PC-9 (cell line): ENCODE results near the gene SPDYE2B.
"Not testable (repeated sequence)": the region's sequence is repeated elsewhere in the genome, so short reads cannot be mapped to it uniquely, and the experiment has no call there.

Source experiments
- EZH2 ChIP-seq: fragments of 200-600 bp; sonication (generic); IDR thresholded peaks from 2 replicates; pipeline ENCODE4 v1.8.0; 2017; ENCODE audit warnings: antibody characterized with exemption, low read depth
- TF ChIP-seq, protein P1 (sequence below): fragments of 200-600 bp; sonication (generic); conservative IDR thresholded peaks from 2 replicates; pipeline ENCODE4 v1.6.1; 2017; ENCODE audit warnings: mixed run types, antibody characterized with exemption, mild to moderate bottlenecking, moderate library complexity

DNA sequence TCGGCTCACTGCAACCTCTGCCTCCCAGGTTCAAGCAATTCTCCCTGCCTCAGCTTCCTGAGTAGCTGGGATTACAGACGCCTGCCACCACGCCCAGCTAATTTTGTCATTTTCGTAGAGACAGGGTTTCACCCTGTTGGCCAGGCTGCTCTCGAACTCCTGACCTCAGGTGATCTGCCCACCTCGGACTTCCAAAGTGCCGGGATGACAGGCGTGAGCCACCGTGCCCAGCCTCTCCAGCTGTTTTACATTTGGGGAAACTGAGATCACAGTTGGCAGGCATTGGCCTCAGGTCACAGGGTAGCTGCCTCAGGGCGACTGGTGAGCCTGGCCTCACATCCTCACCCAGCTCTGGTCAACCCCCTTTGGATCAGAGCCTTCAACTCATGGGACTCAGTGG, 40.4 kb upstream of the SPDYE2B start:
- TF ChIP-seq, protein P1, sequence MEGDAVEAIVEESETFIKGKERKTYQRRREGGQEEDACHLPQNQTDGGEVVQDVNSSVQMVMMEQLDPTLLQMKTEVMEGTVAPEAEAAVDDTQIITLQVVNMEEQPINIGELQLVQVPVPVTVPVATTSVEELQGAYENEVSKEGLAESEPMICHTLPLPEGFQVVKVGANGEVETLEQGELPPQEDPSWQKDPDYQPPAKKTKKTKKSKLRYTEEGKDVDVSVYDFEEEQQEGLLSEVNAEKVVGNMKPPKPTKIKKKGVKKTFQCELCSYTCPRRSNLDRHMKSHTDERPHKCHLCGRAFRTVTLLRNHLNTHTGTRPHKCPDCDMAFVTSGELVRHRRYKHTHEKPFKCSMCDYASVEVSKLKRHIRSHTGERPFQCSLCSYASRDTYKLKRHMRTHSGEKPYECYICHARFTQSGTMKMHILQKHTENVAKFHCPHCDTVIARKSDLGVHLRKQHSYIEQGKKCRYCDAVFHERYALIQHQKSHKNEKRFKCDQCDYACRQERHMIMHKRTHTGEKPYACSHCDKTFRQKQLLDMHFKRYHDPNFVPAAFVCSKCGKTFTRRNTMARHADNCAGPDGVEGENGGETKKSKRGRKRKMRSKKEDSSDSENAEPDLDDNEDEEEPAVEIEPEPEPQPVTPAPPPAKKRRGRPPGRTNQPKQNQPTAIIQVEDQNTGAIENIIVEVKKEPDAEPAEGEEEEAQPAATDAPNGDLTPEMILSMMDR: not testable (repeated sequence)
- TF ChIP-seq EZH2: not testable (repeated sequence)
